ENCODE results near the gene BABAM2. TPM values are rescaled to one million over a fixed set of nuclear protein-coding genes. Genes with fewer than 3 reads are reported as not detected.

BABAM2 gene
- 37.1 and 37.6 TPM in 2 replicates for total RNA-seq
- long read RNA-seq, transcript BABAM2-202 (13 exons, 1,852 nt): minor isoform, 21 of 159 reads
- long read RNA-seq, transcript BABAM2-204 (12 exons, 1,657 nt): major isoform, 94 of 159 reads
- long read RNA-seq, transcript BABAM2-203 (13 exons, 1,686 nt): minor isoform, 5 of 159 reads
- long read RNA-seq, transcript BABAM2-201 (13 exons, 1,681 nt): minor isoform, 5 of 159 reads
- long read RNA-seq, partial matches to known transcripts: 6 of 159 reads
- long read RNA-seq, other reads (novel, unspliced or antisense): 28 of 159 reads

GRCh38 chr2:27890146-27890923 lies at the start of gene BABAM2, which contains the start of gene RBKS:
Gene BABAM2 (plus strand): TSS chr2:27890729. CDS start chr2:27894557, 3,828 bp downstream.
Gene RBKS (minus strand): TSS chr2:27890387. CDS start chr2:27890345, 42 bp downstream.
- H3K36me3 Mint-ChIP-seq (ENCODE audit: insufficient read depth): no peaks in the 10 kb centered on the region
- H3K4me3 Mint-ChIP-seq (ENCODE audit: low read depth): peak within 1 kb of the TSS; percentile 97
- H3K9me3 Mint-ChIP-seq (ENCODE audit: low read depth): no peaks in the 10 kb centered on the region
- H3K27me3 Mint-ChIP-seq: no peaks in the 10 kb centered on the region
- peak; percentile 81 for DNase-seq (ENCODE audit: low spot score, unreplicated experiment)
- peaks cover 6% of the 10 kb centered on the region for H3K4me1 Mint-ChIP-seq (ENCODE audit: low read depth)
- peak within 1 kb of the TSS; percentile 100 for H3K27ac Mint-ChIP-seq
- TF ChIP-seq, protein P1, sequence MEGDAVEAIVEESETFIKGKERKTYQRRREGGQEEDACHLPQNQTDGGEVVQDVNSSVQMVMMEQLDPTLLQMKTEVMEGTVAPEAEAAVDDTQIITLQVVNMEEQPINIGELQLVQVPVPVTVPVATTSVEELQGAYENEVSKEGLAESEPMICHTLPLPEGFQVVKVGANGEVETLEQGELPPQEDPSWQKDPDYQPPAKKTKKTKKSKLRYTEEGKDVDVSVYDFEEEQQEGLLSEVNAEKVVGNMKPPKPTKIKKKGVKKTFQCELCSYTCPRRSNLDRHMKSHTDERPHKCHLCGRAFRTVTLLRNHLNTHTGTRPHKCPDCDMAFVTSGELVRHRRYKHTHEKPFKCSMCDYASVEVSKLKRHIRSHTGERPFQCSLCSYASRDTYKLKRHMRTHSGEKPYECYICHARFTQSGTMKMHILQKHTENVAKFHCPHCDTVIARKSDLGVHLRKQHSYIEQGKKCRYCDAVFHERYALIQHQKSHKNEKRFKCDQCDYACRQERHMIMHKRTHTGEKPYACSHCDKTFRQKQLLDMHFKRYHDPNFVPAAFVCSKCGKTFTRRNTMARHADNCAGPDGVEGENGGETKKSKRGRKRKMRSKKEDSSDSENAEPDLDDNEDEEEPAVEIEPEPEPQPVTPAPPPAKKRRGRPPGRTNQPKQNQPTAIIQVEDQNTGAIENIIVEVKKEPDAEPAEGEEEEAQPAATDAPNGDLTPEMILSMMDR (IDR thresholded peaks at IDR 0.05; ENCODE audit: unreplicated experiment): no peak

DNA sequence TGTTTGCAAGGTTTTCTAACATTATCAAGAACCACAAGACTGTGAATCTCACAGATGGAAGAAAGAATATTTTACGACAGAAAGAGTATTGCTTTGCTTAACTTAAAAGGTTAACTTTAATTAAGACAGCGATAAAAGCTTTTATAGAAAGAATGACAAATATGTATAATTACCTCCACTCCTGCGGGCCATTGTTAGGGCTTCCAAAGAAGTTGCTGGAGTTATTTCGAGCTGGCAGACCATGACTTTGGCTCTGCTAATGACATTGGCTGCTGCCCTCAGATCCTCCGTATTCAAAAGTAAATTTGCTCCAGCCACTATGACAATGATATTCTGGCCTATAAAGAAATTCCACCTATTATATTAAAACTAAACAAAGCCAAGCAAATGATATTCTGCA lies 47.6 kb upstream of the BABAM2 start:
- Mint-ChIP-seq H3K27me3 (no peaks in the 10 kb centered on the region), H3K4me1 (ENCODE audit: low read depth) (peaks cover 6% of the 10 kb centered on the region), H3K36me3 (ENCODE audit: insufficient read depth) (peaks cover 3% of the 10 kb centered on the region), H3K9me3 (ENCODE audit: low read depth) (no peaks in the 10 kb centered on the region), H3K27ac (no peak overlapping the region), H3K4me3 (ENCODE audit: low read depth) (no peak overlapping the region)
- TF ChIP-seq, protein P1 (IDR thresholded peaks at IDR 0.05; ENCODE audit: unreplicated experiment): no peak
- DNase-seq (ENCODE audit: low spot score, unreplicated experiment): no peak

- H3K9me3 Mint-ChIP-seq (ENCODE audit: low read depth): no peaks in the 10 kb centered on the region
- no peak overlapping the region for H3K27ac Mint-ChIP-seq
- H3K4me1 Mint-ChIP-seq (ENCODE audit: low read depth): no peaks in the 10 kb centered on the region
- H3K36me3 Mint-ChIP-seq (ENCODE audit: insufficient read depth): peaks cover 3% of the 10 kb centered on the region
- no peaks in the 10 kb centered on the region for H3K27me3 Mint-ChIP-seq
- TF ChIP-seq, protein P1 (IDR thresholded peaks at IDR 0.05; ENCODE audit: unreplicated experiment): no peak
- no peak for DNase-seq (ENCODE audit: low spot score, unreplicated experiment)
- H3K4me3 Mint-ChIP-seq (ENCODE audit: low read depth): no peak overlapping the region
Measured at GRCh38 chr2:27843992-27844391, 46.5 kb upstream of the BABAM2 start.

DNA sequence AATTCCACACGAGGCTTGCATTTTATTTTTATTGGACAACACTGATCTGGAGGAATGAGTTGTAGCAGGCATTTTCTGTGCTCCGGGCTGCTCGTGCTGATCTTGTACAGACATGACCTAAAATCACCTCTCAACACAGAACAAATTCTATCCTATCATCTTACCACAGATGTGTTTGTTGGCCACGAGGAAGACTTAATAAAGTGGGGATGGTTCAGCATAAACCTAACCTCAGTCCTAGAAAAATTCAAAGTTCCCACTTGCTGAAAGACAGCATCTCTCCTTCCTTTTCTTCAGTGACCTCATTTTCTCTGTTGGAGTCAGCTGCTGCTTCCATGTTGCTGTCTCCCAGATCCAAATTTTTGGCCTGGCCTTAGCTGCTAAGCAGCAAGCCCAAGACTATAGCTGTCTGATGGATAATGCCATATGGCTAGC lies 45.7 kb upstream of the BABAM2 start:
- Mint-ChIP-seq H3K27me3 (no peaks in the 10 kb centered on the region), H3K27ac (no peak overlapping the region), H3K9me3 (ENCODE audit: low read depth) (no peaks in the 10 kb centered on the region), H3K36me3 (ENCODE audit: insufficient read depth) (peaks cover 3% of the 10 kb centered on the region), H3K4me1 (ENCODE audit: low read depth) (no peaks in the 10 kb centered on the region), H3K4me3 (ENCODE audit: low read depth) (no peak overlapping the region)
- DNase-seq (ENCODE audit: low spot score, unreplicated experiment): no peak
- TF ChIP-seq, protein P1 (IDR thresholded peaks at IDR 0.05; ENCODE audit: unreplicated experiment): no peak

- TF ChIP-seq, protein P1 (IDR thresholded peaks at IDR 0.05; ENCODE audit: unreplicated experiment): no peak
- DNase-seq (ENCODE audit: low spot score, unreplicated experiment): no peak
- Mint-ChIP-seq H3K27me3 (no peaks in the 10 kb centered on the region), H3K4me3 (ENCODE audit: low read depth) (no peak overlapping the region), H3K36me3 (ENCODE audit: insufficient read depth) (peaks cover 3% of the 10 kb centered on the region), H3K27ac (no peak overlapping the region), H3K9me3 (ENCODE audit: low read depth) (no peaks in the 10 kb centered on the region), H3K4me1 (ENCODE audit: low read depth) (no peaks in the 10 kb centered on the region)
Measured at GRCh38 chr2:27847333-27847732, 43.2 kb upstream of the BABAM2 start.

All from progenitor cell of endocrine pancreas (in vitro differentiated cells).